ENCODE data around the gene TMEM150B.

Gene TMEM150B

DNA sequence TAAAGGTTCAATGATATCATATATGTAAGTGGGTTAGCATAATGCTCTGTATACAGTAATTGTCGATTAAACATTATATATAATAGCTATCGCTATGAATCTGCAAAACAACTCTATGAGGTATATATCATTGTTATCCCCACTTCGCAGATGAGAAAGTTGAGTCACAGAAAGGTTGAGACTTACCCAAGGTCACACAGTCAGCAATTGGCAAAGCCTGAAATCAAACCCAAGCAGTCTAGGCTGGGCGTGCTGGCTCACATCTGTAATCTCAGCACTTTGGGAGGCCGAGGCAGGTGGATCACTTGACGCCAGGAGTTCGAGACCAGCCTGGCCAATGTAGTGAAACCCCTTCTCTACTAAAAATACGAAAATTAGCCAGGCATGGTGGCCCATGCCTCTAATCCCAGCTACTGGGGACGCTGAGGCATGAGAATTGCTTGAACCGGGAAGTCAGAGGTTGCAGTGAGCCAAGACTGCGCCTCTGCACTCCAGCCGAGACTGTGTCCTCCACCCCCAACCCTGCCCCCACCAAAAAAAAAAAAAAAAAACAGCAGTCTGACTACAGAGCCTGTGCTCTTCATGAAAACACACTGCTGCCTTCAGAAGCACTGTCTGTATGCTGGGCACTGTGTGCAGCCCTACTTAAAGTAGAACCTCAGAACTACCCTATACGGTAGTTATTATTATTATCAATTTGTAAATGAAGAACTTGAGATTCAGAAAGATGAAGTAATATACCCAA lies 46.6 kb downstream of the TMEM150B start:
- no peak for DNase-seq (ENCODE audit: low read depth)

DNA sequence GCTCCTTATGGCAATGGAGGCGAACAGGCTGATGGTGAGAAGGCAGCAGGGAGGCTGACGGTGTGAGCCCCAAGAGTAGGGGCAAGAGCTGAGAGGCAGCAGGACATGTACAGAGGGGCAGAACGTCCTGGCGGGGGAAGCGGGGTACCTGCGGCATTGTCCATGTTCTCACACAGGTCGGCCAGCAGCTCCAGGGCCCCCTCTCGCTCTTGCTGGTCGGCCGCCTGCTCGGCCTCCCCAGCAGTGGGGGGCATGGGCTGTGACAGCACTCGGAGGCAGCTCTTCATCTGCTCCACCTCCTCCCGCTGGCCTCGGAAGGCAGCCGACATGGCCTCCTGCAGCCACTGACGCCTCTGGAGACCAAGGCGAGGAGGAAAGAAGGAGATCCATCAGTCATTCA lies 47.6 kb downstream of the TMEM150B start:
- no peak for DNase-seq (ENCODE audit: low read depth)

GRCh38 chr19:55276720-55277430 lies 48.3 kb downstream of the TMEM150B start:
- DNase-seq (ENCODE audit: low read depth): no peak

- DNase-seq (ENCODE audit: low read depth): no peak
Measured at GRCh38 chr19:55275851-55276719, 49.1 kb downstream of the TMEM150B start.

GRCh38 chr19:55273978-55274707 lies 51.0 kb downstream of the TMEM150B start:
- no peak for DNase-seq (ENCODE audit: low read depth)

- DNase-seq (ENCODE audit: low read depth): no peak
Measured at GRCh38 chr19:55272142-55272541, 53.0 kb downstream of the TMEM150B start.

DNA sequence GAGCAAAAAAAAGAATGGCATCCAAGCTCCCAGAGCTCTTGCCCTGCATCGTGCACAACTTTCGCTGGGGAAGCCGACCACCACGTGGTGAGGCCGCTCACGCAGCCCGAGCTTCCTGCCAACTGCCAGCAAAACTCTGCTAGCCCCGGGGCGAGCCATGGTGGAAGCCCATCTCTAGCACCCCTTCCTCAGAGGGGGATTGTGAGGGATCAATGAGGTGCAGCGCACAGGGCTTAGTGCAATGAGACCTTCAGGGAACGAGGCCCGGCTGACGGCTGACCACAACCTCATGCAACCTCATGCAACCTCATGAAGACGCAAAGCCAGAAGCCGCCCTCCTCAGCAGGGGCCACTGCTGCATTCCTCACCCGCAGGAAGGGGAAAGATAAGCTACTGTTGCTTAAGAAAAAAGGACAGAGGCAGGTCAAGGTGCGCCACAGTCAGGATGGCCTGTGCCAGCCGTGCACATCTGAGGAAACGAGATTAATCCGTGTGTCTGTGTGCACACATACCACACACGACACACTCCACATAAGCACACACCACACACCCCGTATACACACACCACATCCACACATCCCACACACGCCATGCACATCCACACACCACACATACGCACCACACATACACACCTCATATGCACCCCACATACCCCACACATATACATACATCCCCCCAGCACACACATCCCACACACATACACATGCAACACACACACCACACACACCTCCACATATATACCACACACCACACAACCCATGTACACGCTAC lies 54.8 kb downstream of the TMEM150B start:
- no peak for DNase-seq (ENCODE audit: low read depth)

DNA sequence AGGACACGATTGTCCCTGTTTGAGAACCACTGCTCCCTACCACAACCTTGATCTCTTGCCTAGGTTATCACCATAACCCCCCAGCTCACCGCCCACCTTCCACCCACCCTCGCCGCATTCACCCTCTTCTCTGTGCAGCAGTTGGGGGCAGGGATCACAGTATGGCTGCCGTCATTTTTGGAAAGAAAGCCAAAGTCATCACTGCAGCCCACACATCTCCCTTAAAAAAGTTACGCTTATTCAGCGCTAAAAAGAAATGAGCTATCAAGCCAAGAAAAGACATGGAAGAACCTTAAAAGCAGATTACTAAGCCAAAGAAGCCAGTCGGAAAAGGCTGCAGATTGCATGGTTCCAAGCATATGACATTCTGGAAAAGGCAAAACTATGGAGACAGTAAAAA lies 55.8 kb downstream of the TMEM150B start:
- DNase-seq (ENCODE audit: low read depth): no peak

- DNase-seq (ENCODE audit: low read depth): no peak
Measured at GRCh38 chr19:55266840-55267239, 58.3 kb downstream of the TMEM150B start.

DNA sequence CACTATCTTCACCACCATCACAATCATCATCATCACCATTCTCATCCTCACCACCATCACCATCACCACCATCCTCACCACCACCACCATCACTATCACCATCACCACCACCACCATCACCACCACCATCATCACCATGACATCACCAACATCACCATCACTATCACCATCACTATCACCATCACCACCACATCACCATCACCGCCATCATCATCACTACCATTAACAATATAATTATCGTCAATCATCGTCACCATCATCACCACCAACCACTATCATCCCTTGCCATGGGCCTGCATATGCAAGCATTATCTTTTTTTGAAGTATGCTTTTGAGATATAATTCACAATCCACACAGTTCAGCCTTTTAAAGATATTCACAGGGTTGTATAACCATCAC lies 58.7 kb downstream of the TMEM150B start:
- DNase-seq (ENCODE audit: low read depth): no peak

DNA sequence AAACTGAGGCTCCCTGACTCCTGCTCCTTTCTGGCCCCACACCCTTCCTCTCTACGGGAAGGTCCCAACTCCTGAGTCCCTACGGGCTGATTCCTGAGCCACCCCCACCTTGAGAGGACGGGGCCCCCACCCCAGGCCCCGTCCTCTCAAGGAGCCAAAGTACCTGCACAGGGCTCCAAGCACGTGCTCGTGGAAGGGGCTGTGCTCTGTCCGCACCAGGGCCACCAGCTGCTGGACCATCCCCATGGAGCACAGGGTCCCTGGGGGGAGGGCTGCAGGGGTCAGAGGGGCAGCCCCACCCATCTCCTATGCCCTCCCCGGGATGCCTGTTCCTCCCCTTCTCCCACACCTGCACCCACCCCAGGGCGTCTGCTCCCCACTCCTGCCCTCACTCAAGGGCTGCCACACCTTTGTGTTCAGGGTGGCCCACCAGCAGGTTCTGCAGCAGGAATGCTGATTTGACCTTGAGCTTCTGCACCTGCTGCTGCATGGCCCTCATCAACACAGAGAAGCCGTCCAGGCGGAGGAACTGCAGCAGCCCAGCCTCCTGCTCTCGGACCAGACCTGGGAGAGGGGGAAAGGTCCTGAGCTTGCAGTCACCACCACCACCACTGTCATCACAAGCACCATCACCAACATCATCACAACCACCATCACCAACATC lies 59.3 kb downstream of the TMEM150B start:
- no peak for DNase-seq (ENCODE audit: low read depth)

DNA sequence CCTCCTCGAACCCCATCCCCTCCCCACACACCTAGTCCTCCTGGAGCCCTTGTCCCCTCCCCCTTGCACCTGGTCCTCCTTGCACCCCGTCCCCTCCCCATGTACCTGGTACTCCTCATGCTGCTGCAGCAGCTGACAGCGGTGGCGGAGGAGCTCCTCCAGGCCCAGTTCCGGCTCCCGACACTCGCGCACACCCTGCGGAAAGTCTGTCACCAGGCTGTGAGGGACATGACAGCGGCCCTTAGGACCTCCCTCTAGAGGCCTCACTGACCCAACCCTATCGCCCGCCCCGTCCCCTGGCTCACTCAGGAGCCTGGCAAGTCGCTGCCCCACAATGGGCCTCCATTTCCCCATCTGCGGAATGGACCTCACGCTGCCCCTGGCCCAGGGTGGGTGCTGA lies 60.0 kb downstream of the TMEM150B start:
- no peak for DNase-seq (ENCODE audit: low read depth)

DNA sequence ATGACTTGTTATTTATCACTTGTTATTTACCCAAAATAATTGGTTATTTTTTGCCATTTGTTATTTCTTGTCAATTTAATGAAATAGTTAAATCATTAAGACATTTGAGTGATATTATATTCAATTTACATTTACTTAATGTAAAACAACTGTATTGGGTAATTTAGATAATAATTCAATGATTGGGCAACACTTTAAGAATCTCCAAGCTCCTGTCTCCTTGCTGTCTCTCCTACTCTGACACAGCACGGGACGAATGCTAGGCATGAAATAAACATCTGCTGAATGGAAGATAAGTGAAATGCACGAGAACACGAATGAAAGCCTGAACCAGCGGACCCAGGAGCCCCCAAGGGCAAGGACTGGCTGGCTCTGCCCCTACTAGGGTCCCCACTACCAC lies 60.6 kb downstream of the TMEM150B start:
- no peak for DNase-seq (ENCODE audit: low read depth)

All from HS-27A (cell line).